Thoracic aorta (tissue), 2 donors: ENCODE results near the gene RAB31. TPM values are rescaled to one million over a fixed set of nuclear protein-coding genes. Genes with fewer than 3 reads are reported as not detected.

Experiments
- ATAC-seq: fragments of 150-250 bp; one replicate; pipeline ENCODE4 v1.8.0; 2017; ENCODE audit warnings: low read depth; ENCODE audit not compliant: insufficient number of reproducible peaks, low FRiP score
- DNase-seq: peaks from one replicate; pipeline ENCODE4 v3.0.0-alpha.2; 2020; ENCODE audit warnings: low spot score
- H3K27ac ChIP-seq, 2 donors: fragments of 200-600 bp; sonication (generic); 1 replicate in 1 of 2; 2 replicates in 1 of 2; pipeline ENCODE4 v1.5.1; 2016; ENCODE audit warnings: mild to moderate bottlenecking in 2 of 2, moderate library complexity in 2 of 2
- H3K27me3 ChIP-seq: fragments of 200-600 bp; sonication (generic); replicated peaks from 2 replicates; pipeline ENCODE4 v1.6.0; 2016; ENCODE audit warnings: mild to moderate bottlenecking; ENCODE audit not compliant: insufficient read depth
- H3K36me3 ChIP-seq: fragments of 200-600 bp; sonication (generic); one replicate; pipeline ENCODE4 v1.5.1; 2016
- H3K4me1 ChIP-seq, 2 donors: fragments of 200-600 bp; sonication (generic); 1 replicate in 1 of 2; 2 replicates in 1 of 2; pipeline versions ENCODE4 v1.5.1 to v1.6.0; 2016; ENCODE audit warnings: low read depth in 2 of 2, mild to moderate bottlenecking in 1 of 2; ENCODE audit not compliant: control insufficient read depth in 1 of 2
- H3K4me3 ChIP-seq: fragments of 200-600 bp; sonication (generic); 2 replicates; pipeline ENCODE4 v1.5.1; 2016; ENCODE audit warnings: mild to moderate bottlenecking
- H3K9me3 ChIP-seq: fragments of 200-600 bp; sonication (generic); 2 replicates; pipeline ENCODE4 v1.5.1; 2016
- total RNA-seq, 2 donors: library from RNA; depleted of rRNA; stranded (reverse); fragments of >200 nt; gene quantifications; one replicate each; pipeline versions ENCODE4 v1.1.0 to v1.2.3, GENCODE V29; 2016
- TF ChIP-seq, protein P1 (sequence below): fragments of 200-600 bp; sonication (generic); IDR thresholded peaks from one replicate; pipeline ENCODE4 v1.5.1; 2019; ENCODE audit warnings: antibody characterized with exemption

Gene RAB31
- total RNA-seq, 2 donors from 2014 or later: 92.9 to 110 TPM

- H3K27ac ChIP-seq: peak overlapping the region in 1 of 2 donors; percentile 39
- peaks cover 41 to 43% of the 10 kb centered on the region in 2 donors for H3K4me1 ChIP-seq
Measured at GRCh38 chr18:9827793-9828505, 119.8 kb downstream of the RAB31 start.

DNA sequence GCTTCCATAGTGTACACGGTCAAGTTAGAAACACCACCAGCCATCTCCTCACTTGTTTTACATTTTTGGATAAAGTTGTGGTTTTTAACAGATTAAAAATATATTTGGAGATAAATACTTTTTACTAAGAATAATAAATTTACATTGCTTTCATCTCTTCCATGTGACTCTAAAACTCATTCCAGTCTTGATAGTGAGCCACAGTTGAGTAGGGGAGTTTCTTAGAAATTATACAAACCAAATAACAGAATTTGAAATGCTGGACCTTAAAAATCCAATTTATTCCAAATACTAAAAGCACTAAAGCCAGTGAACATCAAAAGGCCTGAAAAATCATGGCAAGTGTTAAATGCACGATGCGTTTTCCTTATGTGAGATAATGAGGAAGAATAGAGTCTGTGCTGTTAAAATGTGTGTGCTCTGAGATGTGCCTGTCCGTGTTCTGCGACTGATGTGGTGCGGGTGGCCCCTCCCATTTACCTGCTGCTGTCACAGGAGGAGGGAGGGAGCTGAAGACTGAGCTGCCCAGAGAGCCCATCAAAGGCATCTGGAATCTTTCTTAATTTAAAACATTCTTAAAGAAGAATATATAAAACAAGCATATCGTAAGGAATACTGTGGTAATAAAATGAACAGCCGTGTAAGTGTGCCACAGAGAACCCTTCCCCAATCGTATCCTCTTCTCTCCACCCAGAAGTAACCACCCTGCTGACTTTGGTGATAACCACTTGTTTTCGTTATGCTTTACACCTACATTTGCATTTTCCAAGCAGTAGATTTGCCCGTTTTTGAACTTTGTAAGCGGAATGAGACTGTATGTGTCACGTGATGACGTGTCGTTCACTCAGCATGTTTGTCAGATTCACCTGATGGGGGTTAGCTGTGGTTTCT is 120.7 kb downstream of the RAB31 start:
- Histone ChIP-seq H3K4me1 (peaks cover 36 to 39% of the 10 kb centered on the region in 2 donors), H3K36me3 (peaks cover 3% of the 10 kb centered on the region), H3K27me3 (no peaks in the 10 kb centered on the region), H3K4me3 (no peak overlapping the region), H3K9me3 (no peaks in the 10 kb centered on the region), H3K27ac (no peak overlapping the region)
- DNase-seq (no peak), ATAC-seq (no peak)
- TF ChIP-seq, protein P1, sequence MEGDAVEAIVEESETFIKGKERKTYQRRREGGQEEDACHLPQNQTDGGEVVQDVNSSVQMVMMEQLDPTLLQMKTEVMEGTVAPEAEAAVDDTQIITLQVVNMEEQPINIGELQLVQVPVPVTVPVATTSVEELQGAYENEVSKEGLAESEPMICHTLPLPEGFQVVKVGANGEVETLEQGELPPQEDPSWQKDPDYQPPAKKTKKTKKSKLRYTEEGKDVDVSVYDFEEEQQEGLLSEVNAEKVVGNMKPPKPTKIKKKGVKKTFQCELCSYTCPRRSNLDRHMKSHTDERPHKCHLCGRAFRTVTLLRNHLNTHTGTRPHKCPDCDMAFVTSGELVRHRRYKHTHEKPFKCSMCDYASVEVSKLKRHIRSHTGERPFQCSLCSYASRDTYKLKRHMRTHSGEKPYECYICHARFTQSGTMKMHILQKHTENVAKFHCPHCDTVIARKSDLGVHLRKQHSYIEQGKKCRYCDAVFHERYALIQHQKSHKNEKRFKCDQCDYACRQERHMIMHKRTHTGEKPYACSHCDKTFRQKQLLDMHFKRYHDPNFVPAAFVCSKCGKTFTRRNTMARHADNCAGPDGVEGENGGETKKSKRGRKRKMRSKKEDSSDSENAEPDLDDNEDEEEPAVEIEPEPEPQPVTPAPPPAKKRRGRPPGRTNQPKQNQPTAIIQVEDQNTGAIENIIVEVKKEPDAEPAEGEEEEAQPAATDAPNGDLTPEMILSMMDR: no peak

More at GRCh38 chr18:9827793-9828505, 119.8 kb downstream of the RAB31 start:
- DNase-seq: no peak
- H3K27me3 ChIP-seq: no peaks in the 10 kb centered on the region
- peaks cover 3% of the 10 kb centered on the region for H3K36me3 ChIP-seq
- TF ChIP-seq, protein P1: no peak
- ATAC-seq: no peak
- no peak overlapping the region for H3K4me3 ChIP-seq
- no peaks in the 10 kb centered on the region for H3K9me3 ChIP-seq

DNA sequence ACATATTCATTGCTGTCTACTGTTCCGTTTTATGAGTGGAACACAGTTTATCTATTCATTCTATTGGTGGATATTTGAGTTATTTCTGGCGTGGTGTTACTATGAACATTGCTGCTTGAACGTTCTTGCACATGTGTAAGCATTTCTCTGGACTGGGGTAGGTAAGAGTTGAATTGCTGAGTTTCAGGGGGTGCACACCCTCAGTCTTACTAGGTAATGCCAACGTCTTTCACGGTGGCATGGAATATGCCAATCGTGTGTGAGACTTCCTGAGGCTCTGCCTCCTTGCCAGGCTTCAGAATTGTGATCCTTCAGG is 121.3 kb downstream of the RAB31 start:
- Histone ChIP-seq H3K4me3 (no peak overlapping the region), H3K36me3 (peaks cover 3% of the 10 kb centered on the region), H3K27ac (no peak overlapping the region), H3K4me1 (peaks cover 31 to 33% of the 10 kb centered on the region in 2 donors), H3K9me3 (no peaks in the 10 kb centered on the region), H3K27me3 (no peaks in the 10 kb centered on the region)
- TF ChIP-seq, protein P1: no peak
- DNase-seq: no peak
- no peak for ATAC-seq

- ATAC-seq (no peak), DNase-seq (no peak)
- H3K36me3 ChIP-seq: peaks cover 3% of the 10 kb centered on the region
- no peaks in the 10 kb centered on the region for H3K27me3 ChIP-seq
- peak overlapping the region; percentile 56 to 68 for H3K27ac ChIP-seq
- no peaks in the 10 kb centered on the region for H3K9me3 ChIP-seq
- peaks cover 18 to 19% of the 10 kb centered on the region in 2 donors for H3K4me1 ChIP-seq
- TF ChIP-seq, protein P1: peak; percentile 48
- H3K4me3 ChIP-seq: no peak overlapping the region
Measured at GRCh38 chr18:9831036-9831722, 123.1 kb downstream of the RAB31 start.

DNA sequence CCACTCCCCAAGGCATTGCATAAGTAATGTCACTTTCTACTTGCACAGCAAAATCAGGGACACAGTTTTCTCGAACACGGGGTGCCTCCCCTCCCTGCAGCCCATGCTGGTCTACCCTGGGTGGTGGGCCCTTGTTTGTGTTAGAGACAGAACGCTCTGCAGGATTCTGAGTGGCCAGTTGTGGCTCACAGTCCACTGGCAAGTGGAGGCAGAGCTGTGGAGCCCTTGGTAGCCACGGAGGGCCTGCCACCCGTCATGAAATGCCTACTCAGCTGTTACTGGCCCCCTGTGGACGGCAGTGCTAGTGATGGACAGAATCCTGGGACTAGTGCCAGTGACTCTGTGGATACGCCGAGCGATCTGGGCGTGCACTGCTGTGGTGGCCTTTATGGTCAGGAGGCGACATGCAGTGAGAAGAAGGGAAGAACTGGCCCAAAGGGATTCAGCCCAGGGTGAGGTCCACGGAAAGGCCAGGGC is 123.7 kb downstream of the RAB31 start:
- peaks cover 3% of the 10 kb centered on the region for H3K36me3 ChIP-seq
- no peak overlapping the region for H3K4me3 ChIP-seq
- H3K4me1 ChIP-seq: peaks cover 13 to 19% of the 10 kb centered on the region in 2 donors
- ATAC-seq: no peak
- H3K27ac ChIP-seq: peak overlapping the region; percentile 56 to 68
- TF ChIP-seq, protein P1: no peak
- DNase-seq: no peak
- no peaks in the 10 kb centered on the region for H3K27me3 ChIP-seq
- no peaks in the 10 kb centered on the region for H3K9me3 ChIP-seq
